Medulla oblongata (tissue), 1 donor: ENCODE data around the gene RMND5B.
"Not testable (repeated sequence)": the region's sequence is repeated elsewhere in the genome, so short reads cannot be mapped to it uniquely, and the experiment has no call there.

Experiments used
- DNase-seq: peaks from one replicate; pipeline ENCODE4 v3.0.0-alpha.2; 2015; ENCODE audit errors: extremely low spot score

The RMND5B gene

DNA sequence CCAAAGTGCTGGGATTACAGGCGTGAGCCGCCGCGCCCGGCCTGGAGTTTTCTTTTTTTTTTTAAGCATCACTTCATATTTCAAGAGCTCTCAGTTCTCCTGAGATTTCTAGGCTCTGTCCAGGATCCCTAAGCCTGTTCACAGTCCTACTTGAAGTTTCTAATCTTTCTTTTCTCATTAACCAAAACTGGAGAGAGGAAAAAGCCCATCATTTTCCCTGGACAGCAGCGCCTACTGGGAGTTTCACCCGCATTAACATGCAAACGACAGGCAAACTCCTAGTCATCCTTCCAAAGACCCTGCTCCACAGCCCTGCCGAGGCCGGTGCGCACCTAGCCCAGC, 609 bp upstream of the RMND5B start:
- not testable (repeated sequence) for DNase-seq

- no peak for DNase-seq
These were observed 707 bp downstream of the RMND5B start for GRCh38 chr5:178131446-178131996.

- no peak for DNase-seq
These were observed 6.2 kb downstream of the RMND5B start for GRCh38 chr5:178136990-178137389.

- DNase-seq: no peak
These were observed 7.2 kb downstream of the RMND5B start for GRCh38 chr5:178137991-178138390.

DNA sequence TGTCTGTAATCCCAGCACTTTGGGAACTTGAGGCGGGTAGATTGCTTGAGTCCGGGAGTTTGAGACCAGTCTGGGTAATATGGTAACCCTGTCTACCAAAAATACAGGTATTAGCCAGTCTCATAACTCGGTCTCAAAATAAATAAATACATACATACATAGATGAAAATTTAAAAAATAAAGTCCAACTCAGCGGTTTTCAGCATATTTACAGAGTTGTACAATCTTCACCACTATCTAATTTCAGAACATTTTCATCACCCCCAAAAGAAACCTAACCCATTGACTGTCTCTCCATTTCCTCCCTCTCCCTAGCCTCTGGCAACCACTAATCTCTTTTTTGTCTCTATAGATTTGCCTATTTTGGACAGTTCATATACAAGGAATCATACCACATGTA, 10.7 kb downstream of the RMND5B start:
- no peak for DNase-seq

GRCh38 chr5:178142642-178143041, 11.8 kb downstream of the RMND5B start:
- DNase-seq: no peak

DNA sequence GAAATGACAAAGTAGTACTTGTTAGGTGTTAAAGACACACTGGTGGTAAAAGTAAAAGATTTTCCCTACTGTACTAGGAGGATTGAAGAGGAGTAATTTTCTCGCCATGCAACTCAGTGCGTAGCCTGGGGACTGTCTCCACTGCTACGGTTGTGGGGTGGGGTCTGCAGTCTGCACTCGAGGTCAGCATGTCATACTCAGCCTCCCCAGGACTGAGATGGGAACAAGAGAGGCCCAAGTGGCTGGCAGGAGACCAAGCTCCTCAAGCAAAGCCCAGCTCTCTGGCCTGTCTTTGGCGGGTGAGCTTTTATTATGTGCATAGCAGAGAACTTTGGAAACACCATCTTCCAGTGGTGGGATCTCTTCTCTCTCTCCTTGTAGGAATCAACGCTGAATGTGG, 12.4 kb downstream of the RMND5B start:
- DNase-seq: no peak

- no peak for DNase-seq
These were observed 13.1 kb downstream of the RMND5B start for GRCh38 chr5:178143901-178144300.

GRCh38 chr5:178145965-178146820, 15.4 kb downstream of the RMND5B start:
- DNase-seq: no peak

DNA sequence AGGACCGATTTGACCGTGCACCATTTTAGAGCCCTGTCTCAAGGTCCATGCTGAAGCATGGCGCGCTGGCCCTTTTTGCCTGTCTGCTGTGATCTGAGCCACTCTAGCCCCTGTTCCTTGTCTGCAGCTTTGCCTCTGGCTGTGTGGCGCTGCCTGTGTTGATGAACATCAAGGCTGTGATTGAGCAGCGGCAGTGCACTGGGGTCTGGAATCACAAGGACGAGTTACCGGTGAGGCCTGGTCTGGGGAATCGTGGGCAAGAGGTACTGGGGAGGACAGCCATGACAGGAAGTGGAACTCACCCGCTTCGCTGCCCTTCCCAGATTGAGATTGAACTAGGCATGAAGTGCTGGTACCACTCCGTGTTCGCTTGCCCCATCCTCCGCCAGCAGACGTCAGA, 16.6 kb downstream of the RMND5B start:
- no peak for DNase-seq

DNA sequence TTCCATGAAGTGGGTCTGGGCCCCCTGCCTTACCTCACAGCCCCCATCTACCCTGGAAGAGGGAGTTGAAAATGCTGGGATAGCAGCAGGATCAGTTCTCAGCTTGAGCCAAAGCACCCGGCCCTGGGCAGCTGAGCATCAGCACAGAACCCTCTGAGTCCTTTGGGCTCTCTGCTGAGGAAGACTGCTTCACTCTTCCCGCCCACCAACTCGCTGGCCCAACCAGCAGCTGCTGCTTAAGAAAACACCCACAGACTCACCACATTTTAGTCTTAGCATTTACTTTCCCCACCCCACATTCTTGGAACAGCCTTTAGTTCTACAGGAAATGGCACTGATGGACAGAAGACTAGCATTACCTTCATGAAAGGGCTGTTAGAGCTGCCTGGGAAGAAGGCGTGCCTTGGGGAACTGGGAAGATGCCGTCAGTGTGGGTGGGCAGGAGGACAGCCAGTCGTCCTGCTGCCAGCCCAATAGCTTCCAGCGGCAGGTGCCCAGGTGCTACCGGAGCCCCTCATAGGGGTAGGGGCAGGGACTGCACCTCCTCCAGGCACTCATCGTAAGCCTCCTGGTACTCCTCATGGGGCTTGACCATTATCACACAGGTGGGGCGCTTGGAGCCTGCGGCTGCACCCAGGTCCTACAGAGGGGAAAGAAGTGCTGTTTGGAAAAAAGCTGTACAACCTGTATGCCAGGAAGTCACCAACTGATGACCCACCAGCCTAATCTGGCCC, 18.6 kb downstream of the RMND5B start:
- no peak for DNase-seq

GRCh38 chr5:178150977-178151734, 20.3 kb downstream of the RMND5B start:
- DNase-seq: no peak

GRCh38 chr5:178152491-178153444, 22.0 kb downstream of the RMND5B start:
- no peak for DNase-seq

DNA sequence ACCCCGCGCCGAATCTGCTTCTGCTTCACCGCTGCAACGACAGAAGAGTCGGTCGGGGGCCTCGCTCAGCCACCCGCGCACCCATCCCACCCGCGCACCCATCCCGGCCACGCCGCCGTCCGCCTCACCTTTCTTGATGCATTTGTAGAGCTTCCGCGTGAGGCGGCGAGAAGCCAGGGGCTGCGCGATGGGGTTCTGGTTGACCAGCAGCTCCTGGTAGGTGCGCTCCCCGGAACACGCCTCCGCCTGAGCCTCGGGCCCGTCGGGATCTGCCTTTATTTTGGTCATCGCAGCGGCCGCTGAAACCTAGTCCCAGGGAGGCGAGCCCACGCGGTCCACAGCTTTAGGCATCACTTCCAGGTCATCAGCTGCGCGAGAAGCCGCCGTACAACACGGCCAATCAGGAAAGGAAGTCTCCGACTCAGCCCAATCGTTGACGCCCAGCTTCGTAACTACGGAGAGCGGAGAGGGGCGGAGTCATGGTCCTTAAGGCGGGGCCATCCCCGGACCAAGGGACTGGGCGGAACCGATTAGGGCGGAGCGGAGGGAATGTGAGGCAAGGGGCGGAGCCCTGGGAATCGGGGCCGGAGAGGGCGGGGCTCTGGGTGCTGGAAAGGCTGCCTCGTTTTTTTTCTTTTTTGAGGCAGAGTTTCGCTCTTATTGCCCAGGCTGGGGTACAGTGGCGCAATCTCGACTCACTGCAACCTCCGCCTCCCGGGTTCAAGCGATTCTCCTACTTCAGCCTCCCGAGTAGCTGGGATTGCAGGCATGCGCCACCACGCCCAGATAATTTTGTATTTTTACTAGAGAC, 22.9 kb downstream of the RMND5B start, which contains the start of gene NHP2:
Gene NHP2, minus strand, starts transcription at position 356 of the 811 bp plus-strand sequence. Its CDS starts 68 bp downstream, at position 288.
- DNase-seq: peak; percentile 100

DNA sequence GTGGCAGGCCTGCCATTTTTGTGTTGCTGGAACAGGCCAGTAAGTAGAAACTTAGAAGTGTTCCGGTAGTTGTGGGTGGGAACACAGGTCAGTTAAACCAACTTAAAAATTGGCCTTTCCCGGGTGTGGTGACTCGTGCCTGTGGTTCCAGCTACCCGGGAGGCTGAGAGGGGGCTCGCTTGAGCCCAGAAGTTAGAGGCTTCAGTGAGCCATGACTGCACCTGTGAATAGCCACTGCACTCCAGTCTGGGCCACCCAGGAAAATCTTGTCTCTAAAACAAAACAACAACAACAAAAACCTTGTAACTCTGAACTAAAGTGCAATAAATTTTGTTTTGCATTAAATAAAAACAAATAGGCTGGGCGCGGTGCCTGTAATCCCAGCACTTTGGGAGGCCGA, 24.3 kb downstream of the RMND5B start:
- no peak for DNase-seq

GRCh38 chr5:178160176-178160575, 29.4 kb downstream of the RMND5B start:
- DNase-seq: no peak

- DNase-seq: no peak
These were observed 31.7 kb downstream of the RMND5B start for GRCh38 chr5:178162481-178162880.

GRCh38 chr5:178163772-178164735, 33.2 kb downstream of the RMND5B start:
- DNase-seq: peak; percentile 88

DNA sequence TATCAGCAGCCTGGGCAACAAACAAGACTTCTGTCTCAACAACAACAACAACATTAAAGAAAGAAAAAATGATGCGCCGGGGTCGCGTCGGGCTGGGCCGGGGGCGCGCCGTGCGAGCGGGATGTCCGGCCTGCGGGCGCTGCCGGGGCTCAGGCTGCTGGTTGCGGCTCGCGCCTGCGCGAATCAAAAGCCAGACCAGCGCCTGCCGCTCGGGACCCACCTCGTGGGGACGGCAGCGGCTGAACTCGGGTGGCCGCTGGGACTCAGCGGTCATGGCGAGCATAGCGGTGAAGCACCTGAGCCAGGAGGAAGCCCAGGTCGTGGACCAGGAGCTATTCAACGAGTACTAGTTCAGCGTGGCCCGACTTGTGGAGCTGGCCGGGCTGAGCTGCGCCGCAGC, 34.8 kb downstream of the RMND5B start:
- no peak for DNase-seq
